ENCODE measurements around the gene DMD.

The DMD gene

GRCh38 chrX:31186693-31187338 lies 2024.5 kb downstream of the DMD start:
- no peak overlapping the region for H3K4me3 ChIP-seq (ENCODE audit: low read depth, low read length)
- H3K36me3 ChIP-seq, result no peaks in the 10 kb centered on the region
- H3K9me3 ChIP-seq, result no peaks in the 10 kb centered on the region
- H3K27me3 ChIP-seq, result no peaks in the 10 kb centered on the region
- TF ChIP-seq, protein P1, sequence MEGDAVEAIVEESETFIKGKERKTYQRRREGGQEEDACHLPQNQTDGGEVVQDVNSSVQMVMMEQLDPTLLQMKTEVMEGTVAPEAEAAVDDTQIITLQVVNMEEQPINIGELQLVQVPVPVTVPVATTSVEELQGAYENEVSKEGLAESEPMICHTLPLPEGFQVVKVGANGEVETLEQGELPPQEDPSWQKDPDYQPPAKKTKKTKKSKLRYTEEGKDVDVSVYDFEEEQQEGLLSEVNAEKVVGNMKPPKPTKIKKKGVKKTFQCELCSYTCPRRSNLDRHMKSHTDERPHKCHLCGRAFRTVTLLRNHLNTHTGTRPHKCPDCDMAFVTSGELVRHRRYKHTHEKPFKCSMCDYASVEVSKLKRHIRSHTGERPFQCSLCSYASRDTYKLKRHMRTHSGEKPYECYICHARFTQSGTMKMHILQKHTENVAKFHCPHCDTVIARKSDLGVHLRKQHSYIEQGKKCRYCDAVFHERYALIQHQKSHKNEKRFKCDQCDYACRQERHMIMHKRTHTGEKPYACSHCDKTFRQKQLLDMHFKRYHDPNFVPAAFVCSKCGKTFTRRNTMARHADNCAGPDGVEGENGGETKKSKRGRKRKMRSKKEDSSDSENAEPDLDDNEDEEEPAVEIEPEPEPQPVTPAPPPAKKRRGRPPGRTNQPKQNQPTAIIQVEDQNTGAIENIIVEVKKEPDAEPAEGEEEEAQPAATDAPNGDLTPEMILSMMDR (IDR thresholded peaks at IDR 0.05; ENCODE audit: low read depth, low read length), result no peak
- H3K4me1 ChIP-seq, result no peaks in the 10 kb centered on the region
- no peak for DNase-seq

DNA sequence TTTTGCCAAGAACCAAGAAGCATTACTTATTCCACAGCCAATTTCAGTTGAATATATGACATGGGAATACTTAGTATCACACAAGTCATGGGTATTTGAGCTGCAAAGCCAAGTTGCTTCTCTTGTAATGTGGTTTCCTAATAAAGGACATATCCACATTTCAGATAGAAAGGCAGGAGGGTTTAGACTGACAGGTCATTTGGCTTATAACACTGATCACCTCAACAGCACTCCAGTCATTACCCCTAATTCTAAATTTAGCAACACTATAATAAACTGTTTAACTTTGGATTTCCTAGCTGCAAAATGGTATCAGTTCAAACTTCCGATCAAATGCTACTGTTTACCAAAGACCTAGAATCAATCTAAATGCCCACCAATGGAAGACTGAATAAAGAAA lies 2025.5 kb downstream of the DMD start:
- H3K4me1 ChIP-seq, result no peaks in the 10 kb centered on the region
- H3K36me3 ChIP-seq, result no peaks in the 10 kb centered on the region
- no peaks in the 10 kb centered on the region for H3K27me3 ChIP-seq
- no peaks in the 10 kb centered on the region for H3K9me3 ChIP-seq
- no peak overlapping the region for H3K4me3 ChIP-seq (ENCODE audit: low read depth, low read length)
- DNase-seq, result no peak
- TF ChIP-seq, protein P1 (IDR thresholded peaks at IDR 0.05; ENCODE audit: low read depth, low read length), result no peak

DNA sequence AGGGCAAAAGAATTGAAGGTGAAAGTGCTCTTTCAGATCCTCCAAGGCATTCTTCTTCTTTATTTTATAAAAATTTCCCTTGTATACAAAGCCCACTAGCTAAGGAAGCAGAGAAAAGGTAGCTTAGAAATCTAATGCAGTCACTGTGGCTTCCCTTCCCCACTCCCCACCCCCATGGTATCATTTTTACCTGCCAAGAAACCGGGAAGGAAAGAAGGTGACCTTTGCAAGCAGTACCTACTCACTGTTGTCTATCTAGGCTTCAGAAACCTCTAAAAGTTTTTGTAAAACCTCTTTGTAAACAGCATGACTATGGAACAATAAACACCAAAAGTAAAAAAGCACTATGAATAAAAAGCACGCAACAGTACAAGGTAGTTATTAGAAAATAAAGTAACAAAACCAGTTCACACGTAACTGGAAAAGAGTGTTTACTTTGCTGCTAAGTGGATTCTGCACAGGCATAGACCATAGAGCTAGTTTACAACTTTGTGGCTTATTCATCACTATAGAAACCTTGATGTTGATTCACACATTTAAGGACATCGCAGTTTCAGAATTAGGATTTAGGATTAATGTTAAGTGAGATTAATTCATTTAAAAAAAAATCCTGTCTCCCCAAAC lies 2029.9 kb downstream of the DMD start:
- TF ChIP-seq, protein P1 (IDR thresholded peaks at IDR 0.05; ENCODE audit: low read depth, low read length), result no peak
- no peaks in the 10 kb centered on the region for H3K27me3 ChIP-seq

GRCh38 chrX:31179203-31179602 lies 2032.1 kb downstream of the DMD start:
- TF ChIP-seq, protein P1 (IDR thresholded peaks at IDR 0.05; ENCODE audit: low read depth, low read length), result no peak
- Histone ChIP-seq H3K9me3 (no peaks in the 10 kb centered on the region), H3K4me1 (no peaks in the 10 kb centered on the region)

More for the DNA sequence above, 2029.9 kb downstream of the DMD start:
- no peak overlapping the region for H3K4me3 ChIP-seq (ENCODE audit: low read depth, low read length)
- no peaks in the 10 kb centered on the region for H3K9me3 ChIP-seq
- no peaks in the 10 kb centered on the region for H3K4me1 ChIP-seq
- no peaks in the 10 kb centered on the region for H3K36me3 ChIP-seq
- no peak for DNase-seq

DNA sequence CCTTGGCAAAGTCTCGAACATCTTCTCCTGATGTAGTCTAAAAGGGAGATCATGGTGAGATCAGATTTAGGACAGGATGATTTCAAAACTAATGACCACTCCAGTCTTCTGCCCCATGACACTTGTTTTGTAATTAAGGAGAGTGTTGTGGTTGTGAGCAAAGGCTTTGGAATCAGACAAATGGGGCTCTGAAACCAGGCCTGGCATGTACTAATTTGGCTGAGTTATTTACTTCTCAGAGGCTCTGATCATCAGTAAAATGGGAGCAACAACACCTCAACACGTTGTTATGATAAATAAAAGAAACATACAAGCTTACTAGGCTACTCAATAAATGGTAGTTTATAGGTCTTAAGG lies 2032.6 kb downstream of the DMD start:
- H3K4me3 ChIP-seq (ENCODE audit: low read depth, low read length), result no peak overlapping the region
- H3K36me3 ChIP-seq, result no peaks in the 10 kb centered on the region
- no peaks in the 10 kb centered on the region for H3K4me1 ChIP-seq
- no peaks in the 10 kb centered on the region for H3K9me3 ChIP-seq
- TF ChIP-seq, protein P1 (IDR thresholded peaks at IDR 0.05; ENCODE audit: low read depth, low read length), result no peak
- no peaks in the 10 kb centered on the region for H3K27me3 ChIP-seq
- no peak for DNase-seq

More at GRCh38 chrX:31179203-31179602, 2032.1 kb downstream of the DMD start:
- no peak overlapping the region for H3K4me3 ChIP-seq (ENCODE audit: low read depth, low read length)
- no peaks in the 10 kb centered on the region for H3K27me3 ChIP-seq
- no peaks in the 10 kb centered on the region for H3K36me3 ChIP-seq
- no peak for DNase-seq

- DNase-seq, result no peak
- no peak overlapping the region for H3K4me3 ChIP-seq (ENCODE audit: low read depth, low read length)
- no peaks in the 10 kb centered on the region for H3K4me1 ChIP-seq
- no peaks in the 10 kb centered on the region for H3K27me3 ChIP-seq
- no peaks in the 10 kb centered on the region for H3K9me3 ChIP-seq
- TF ChIP-seq, protein P1 (IDR thresholded peaks at IDR 0.05; ENCODE audit: low read depth, low read length), result no peak
- no peaks in the 10 kb centered on the region for H3K36me3 ChIP-seq
Observed at GRCh38 chrX:31178064-31178768, 2033.1 kb downstream of the DMD start.

All from BE2C (cell line).